Measurements from ENCODE around the gene SLC39A1.
"Not testable (repeated sequence)": the region's sequence is repeated elsewhere in the genome, so short reads cannot be mapped to it uniquely, and the experiment has no call there.

The SLC39A1 gene

GRCh38 chr1:153912349-153912748 lies 51.0 kb downstream of the SLC39A1 start:
- DNase-seq (no peak), ATAC-seq (no peak)
- H3K27me3 Mint-ChIP-seq, result no peaks in the 10 kb centered on the region
- H3K4me3 Mint-ChIP-seq, result no peak overlapping the region
- H3K9me3 Mint-ChIP-seq, result no peaks in the 10 kb centered on the region
- peaks cover 42% of the 10 kb centered on the region for H3K4me1 Mint-ChIP-seq
- peak overlapping the region in 1 of 2 donors; percentile 6 for H3K27ac Mint-ChIP-seq

GRCh38 chr1:153910560-153910959 lies 52.8 kb downstream of the SLC39A1 start:
- H3K27ac Mint-ChIP-seq, H3K4me3 Mint-ChIP-seq, H3K9me3 Mint-ChIP-seq, H3K27me3 Mint-ChIP-seq, DNase-seq, ATAC-seq: not testable (repeated sequence)
- H3K4me1 Mint-ChIP-seq, result peaks cover 48% of the 10 kb centered on the region
